T-cell (primary cell): ENCODE data around the gene ERBIN. TPM values are rescaled to one million over a fixed set of nuclear protein-coding genes. Genes with fewer than 3 reads are reported as not detected.
"Not testable (repeated sequence)": the region's sequence is repeated elsewhere in the genome, so short reads cannot be mapped to it uniquely, and the experiment has no call there.

Experiments
- ATAC-seq, 4 experiments: fragments of 200-7000 bp in 3 of 4; fragments of 150-1000 bp in 1 of 4; cut with Tn5 transposase; replicated peaks in 1 of 4; 1 replicate in 3 of 4; 2 replicates in 1 of 4; pipeline ENCODE4 v1.10.0; 2021; ENCODE audit warnings: moderate library complexity in 3 of 4, mild to moderate bottlenecking in 2 of 4, moderate number of reproducible peaks in 1 of 4
- CTCF ChIA-PET, 2 donors: fragments of 300-600 bp; sonication (Branson Sonifier 250); formaldehyde crosslinking; loops; one replicate each; lab custom pipeline; 2022; ENCODE audit warnings: antibody characterized with exemption in 2 of 2; lab: Charles Lee
- POLR2A ChIA-PET, 2 donors: fragments of 300-600 bp; sonication (Branson Sonifier 250); formaldehyde crosslinking; loops; one replicate each; lab custom pipeline; 2022; ENCODE audit warnings: antibody characterized with exemption in 2 of 2; lab: Charles Lee
- DNase-seq, 35 experiments: peaks; one replicate each; pipeline versions ENCODE4 v3.0.0 to v3.0.0-alpha.2; 2013 to 2023
- H3K27ac ChIP-seq: one replicate; pipeline ENCODE4 v1.5.1; 2013; ENCODE audit warnings: low read length
- H3K27me3 ChIP-seq, 2 experiments: replicated peaks in 1 of 2; 1 replicate in 1 of 2; 2 replicates in 1 of 2; pipeline versions ENCODE4 v1.6.1 to v1.7.0; 2013; ENCODE audit warnings: low read length in 1 of 2, mixed read lengths in 1 of 2; ENCODE audit not compliant: control insufficient read depth in 2 of 2, insufficient read depth in 2 of 2; ENCODE audit errors: extremely low read depth in 1 of 2
- H3K36me3 ChIP-seq, 2 donors: 1 replicate in 1 of 2; 2 replicates in 1 of 2; pipeline versions ENCODE4 v1.6.1 to v1.7.0; 2013; ENCODE audit warnings: low read length in 1 of 2; ENCODE audit not compliant: control insufficient read depth in 2 of 2, insufficient read depth in 1 of 2; ENCODE audit errors: extremely low read depth in 1 of 2
- H3K4me1 ChIP-seq, 2 experiments: 1 replicate in 1 of 2; 2 replicates in 1 of 2; pipeline versions ENCODE4 v1.6.1 to v1.7.0; 2013; ENCODE audit warnings: low read length in 2 of 2, mixed read lengths in 1 of 2; ENCODE audit not compliant: insufficient read depth in 2 of 2, control insufficient read depth in 1 of 2; ENCODE audit errors: extremely low read depth in 1 of 2
- H3K4me3 ChIP-seq, 2 donors: 1 replicate in 1 of 2; 2 replicates in 1 of 2; pipeline versions ENCODE4 v1.5.1 to v1.7.0; 2013; ENCODE audit warnings: mild to moderate bottlenecking in 2 of 2, low read length in 1 of 2, moderate library complexity in 1 of 2; ENCODE audit not compliant: control insufficient read depth in 1 of 2; ENCODE audit errors: extremely low read depth in 1 of 2
- H3K9me3 ChIP-seq: 2 replicates; pipeline ENCODE4 v1.7.0; 2013
- H3K27ac Mint-ChIP-seq, 2 donors: one replicate each; pipeline ENCODE4 v1.8.0; 2020 to 2021; ENCODE audit warnings: mild to moderate bottlenecking in 2 of 2, mixed read lengths in 2 of 2
- H3K27me3 Mint-ChIP-seq, 2 donors: one replicate each; pipeline ENCODE4 v1.8.0; 2021 to 2022; ENCODE audit warnings: mixed read lengths in 2 of 2
- H3K36me3 Mint-ChIP-seq: one replicate; pipeline ENCODE4 v1.8.0; 2021; ENCODE audit warnings: mixed read lengths
- H3K4me1 Mint-ChIP-seq, 3 donors: one replicate each; pipeline ENCODE4 v1.8.0; 2020 to 2022; ENCODE audit warnings: mixed read lengths in 3 of 3, mild to moderate bottlenecking in 1 of 3
- H3K4me3 Mint-ChIP-seq, 3 donors: one replicate each; pipeline ENCODE4 v1.8.0; 2020 to 2022; ENCODE audit warnings: mild to moderate bottlenecking in 3 of 3, mixed read lengths in 3 of 3, moderate library complexity in 3 of 3
- H3K9me3 Mint-ChIP-seq, 3 donors: one replicate each; pipeline ENCODE4 v1.8.0; 2020 to 2022; ENCODE audit warnings: mixed read lengths in 3 of 3
- WGBS: methylation state at CpG from one replicate; pipeline ENCODE4 v1.1.5; 2013; ENCODE audit warnings: missing lambda C conversion rate; ENCODE audit not compliant: insufficient coverage; 5-methylcytosine and 5-hydroxymethylcytosine counted together
- total RNA-seq, 35 experiments: library from RNA in 6 of 35; stranded (reverse) in 6 of 35; fragments of 120-200 nt in 1 of 35; gene quantifications; one replicate each; pipeline versions ENCODE4 v1.2.1 to v1.2.4 and lab custom pipeline; 2013 to 2026

The ERBIN gene
- total RNA-seq, 5 donors from 2014 or later (not counting 1 experiment from before 2014, with no cell fraction given) = 105 to 125 (median 112) TPM

- DNase-seq (no peak), ATAC-seq (no peak)
- Mint-ChIP-seq H3K4me1 (peaks cover 11 to 42% (median 35%) of the 10 kb centered on the region in 3 donors), H3K36me3 (peaks cover 53% of the 10 kb centered on the region), H3K27me3 (no peaks in the 10 kb centered on the region), H3K4me3 (no peak overlapping the region), H3K9me3 (no peaks in the 10 kb centered on the region), H3K27ac (no peak overlapping the region)
- ChIA-PET CTCF (interaction anchor here (0.5 to 0.7 kb wide), 3 partner anchors 12 to 139 kb away, joined by 3 to 4 read pairs (median 4); no protein-coding TSS in a partner anchor), POLR2A (interaction anchor here (0.5 to 0.6 kb wide), 2 partner anchors 33 to 36 kb away, joined by 4 to 8 read pairs; no protein-coding TSS in a partner anchor)
- peaks cover 0 to 59% of the 10 kb centered on the region in 2 donors for H3K36me3 ChIP-seq
- no peak overlapping the region for H3K4me3 ChIP-seq
- H3K4me1 ChIP-seq = no peaks in the 10 kb centered on the region
- no peaks in the 10 kb centered on the region for H3K9me3 ChIP-seq
- H3K27me3 ChIP-seq = no peaks in the 10 kb centered on the region
- no CpG with 5 or more reads among the region's 1 CpG for WGBS
- no peak overlapping the region for H3K27ac ChIP-seq
Observed at GRCh38 chr5:66039296-66039695, 112.9 kb downstream of the ERBIN start.

- ChIA-PET CTCF (interaction anchor here (0.6 to 0.7 kb wide), 3 partner anchors 115 to 404 kb away, joined by 3 to 4 read pairs (median 4); no protein-coding TSS in a partner anchor), POLR2A (interaction anchor here (0.5 to 0.6 kb wide), 2 partner anchors 32 to 36 kb away, joined by 4 to 8 read pairs; no protein-coding TSS in a partner anchor)
- no CpG with 5 or more reads among the region's 1 CpG for WGBS
- Mint-ChIP-seq H3K27me3 (no peaks in the 10 kb centered on the region), H3K27ac (no peak overlapping the region), H3K9me3 (no peaks in the 10 kb centered on the region), H3K4me3 (no peak overlapping the region), H3K36me3 (peaks cover 53% of the 10 kb centered on the region), H3K4me1 (peaks cover 11 to 38% (median 34%) of the 10 kb centered on the region in 3 donors)
- H3K27me3 ChIP-seq = no peaks in the 10 kb centered on the region
- no peaks in the 10 kb centered on the region for H3K4me1 ChIP-seq
- no peak for ATAC-seq
- DNase-seq = no peak
- H3K27ac ChIP-seq = no peak overlapping the region
- no peak overlapping the region for H3K4me3 ChIP-seq
- no peaks in the 10 kb centered on the region for H3K9me3 ChIP-seq
- peaks cover 0 to 57% of the 10 kb centered on the region in 2 donors for H3K36me3 ChIP-seq
Observed at GRCh38 chr5:66039701-66040100, 113.3 kb downstream of the ERBIN start.

- no CpG with 5 or more reads among the region's 1 CpG for WGBS
- H3K27ac Mint-ChIP-seq = peak overlapping the region in 1 of 2 donors; percentile 1
- no peaks in the 10 kb centered on the region for H3K9me3 Mint-ChIP-seq
- H3K4me3 ChIP-seq = no peak overlapping the region
- ChIA-PET POLR2A (interaction anchor here (0.7 to 1.1 kb wide), 2 partner anchors 11 to 15 kb away, joined by 3 read pairs; no protein-coding TSS in a partner anchor), CTCF (interaction anchor here in 1 of 2 donors (0.6 kb wide), 1 partner anchor 597 kb away, joined by 5 read pairs; no protein-coding TSS in a partner anchor)
- ATAC-seq = no peak
- no peak overlapping the region for H3K4me3 Mint-ChIP-seq
- peaks cover 7 to 28% (median 27%) of the 10 kb centered on the region in 3 donors for H3K4me1 Mint-ChIP-seq
- H3K36me3 ChIP-seq = peaks cover 0 to 55% of the 10 kb centered on the region in 2 donors
- DNase-seq = no peak
- H3K27me3 ChIP-seq = no peaks in the 10 kb centered on the region
- no peak overlapping the region for H3K27ac ChIP-seq
- no peaks in the 10 kb centered on the region for H3K9me3 ChIP-seq
- peaks cover 55% of the 10 kb centered on the region for H3K36me3 Mint-ChIP-seq
- H3K27me3 Mint-ChIP-seq = no peaks in the 10 kb centered on the region
- no peaks in the 10 kb centered on the region for H3K4me1 ChIP-seq
Observed at GRCh38 chr5:66041627-66042026, 115.3 kb downstream of the ERBIN start.

- H3K36me3 Mint-ChIP-seq = peaks cover 74% of the 10 kb centered on the region
- Histone ChIP-seq H3K27ac (no peak overlapping the region), H3K27me3 (no peaks in the 10 kb centered on the region), H3K36me3 (peaks cover 0 to 30% of the 10 kb centered on the region in 2 donors), H3K4me3 (no peak overlapping the region), H3K9me3 (no peaks in the 10 kb centered on the region), H3K4me1 (no peaks in the 10 kb centered on the region)
- H3K4me1 Mint-ChIP-seq = peaks cover 31 to 44% (median 38%) of the 10 kb centered on the region in 3 donors
- no CpG with 5 or more reads among the region's 1 CpG for WGBS
- H3K4me3 Mint-ChIP-seq = no peak overlapping the region
- DNase-seq (no peak), ATAC-seq (no peak)
- peaks cover 0 to 10% (median 0%) of the 10 kb centered on the region in 3 donors for H3K9me3 Mint-ChIP-seq
- no peak overlapping the region for H3K27ac Mint-ChIP-seq
- ChIA-PET POLR2A (interaction anchor here (0.6 kb wide), 2 partner anchors 8 to 16 kb away, joined by 3 to 6 read pairs; no protein-coding TSS in a partner anchor), CTCF (interaction anchor here in 1 of 2 donors (0.6 kb wide), 1 partner anchor 31 kb away, joined by 3 read pairs; no protein-coding TSS in a partner anchor)
- no peaks in the 10 kb centered on the region for H3K27me3 Mint-ChIP-seq
Observed at GRCh38 chr5:66057239-66057638, 130.9 kb downstream of the ERBIN start.

- H3K36me3 ChIP-seq, H3K27me3 ChIP-seq, H3K27me3 Mint-ChIP-seq, H3K27ac ChIP-seq, H3K9me3 ChIP-seq, DNase-seq, ATAC-seq, H3K4me3 Mint-ChIP-seq, H3K4me3 ChIP-seq, CTCF ChIA-PET, POLR2A ChIA-PET: not testable (repeated sequence)
- no CpG with 5 or more reads among the region's 3 CpGs for WGBS
- Mint-ChIP-seq H3K27ac (peak overlapping the region in 1 of 2 donors; percentile 67), H3K36me3 (peaks cover 61% of the 10 kb centered on the region), H3K4me1 (peaks cover 60 to 62% (median 62%) of the 10 kb centered on the region in 3 donors), H3K9me3 (peaks cover 0 to 10% (median 0%) of the 10 kb centered on the region in 3 donors)
- peaks cover 0 to 10% of the 10 kb centered on the region in 2 experiments for H3K4me1 ChIP-seq
Observed at GRCh38 chr5:66061320-66061719, 134.9 kb downstream of the ERBIN start.

GRCh38 chr5:66063061-66063460, 136.7 kb downstream of the ERBIN start:
- peaks cover 0 to 10% of the 10 kb centered on the region in 2 experiments for H3K4me1 ChIP-seq
- H3K27ac Mint-ChIP-seq, H3K36me3 ChIP-seq, H3K27me3 ChIP-seq, CTCF ChIA-PET, H3K27me3 Mint-ChIP-seq, H3K4me3 ChIP-seq, DNase-seq, H3K27ac ChIP-seq, ATAC-seq, H3K4me3 Mint-ChIP-seq, H3K9me3 ChIP-seq, POLR2A ChIA-PET: not testable (repeated sequence)
- over 99% methylated on average over 13 of the region's 13 CpGs for WGBS
- peaks cover 60 to 63% (median 62%) of the 10 kb centered on the region in 3 donors for H3K4me1 Mint-ChIP-seq
- H3K9me3 Mint-ChIP-seq = peaks cover 0 to 10% (median 0%) of the 10 kb centered on the region in 3 donors
- peaks cover 51% of the 10 kb centered on the region for H3K36me3 Mint-ChIP-seq
